ENCODE data around the gene FUCA1. TPM values are rescaled to one million over a fixed set of nuclear protein-coding genes. Genes with fewer than 3 reads are reported as not detected.

Gene FUCA1
- total RNA-seq, 1 donor from 2014 or later = 8.8 TPM

- Mint-ChIP-seq H3K9me3 (ENCODE audit: unreplicated experiment) (no peaks in the 10 kb centered on the region), H3K27me3 (ENCODE audit: unreplicated experiment) (peaks cover 6% of the 10 kb centered on the region), H3K4me1 (ENCODE audit: low read depth, unreplicated experiment) (peaks cover 9% of the 10 kb centered on the region), H3K36me3 (ENCODE audit: unreplicated experiment) (no peaks in the 10 kb centered on the region), H3K4me3 (ENCODE audit: unreplicated experiment) (no peak overlapping the region), H3K27ac (ENCODE audit: unreplicated experiment) (no peak overlapping the region)
- no peak for DNase-seq
- TF ChIP-seq CTCF (IDR thresholded peaks at IDR 0.05; ENCODE audit: partially characterized antibody, unreplicated experiment) = no peak
Observed at GRCh38 chr1:23908453-23909341, 40.6 kb upstream of the FUCA1 start.

DNA sequence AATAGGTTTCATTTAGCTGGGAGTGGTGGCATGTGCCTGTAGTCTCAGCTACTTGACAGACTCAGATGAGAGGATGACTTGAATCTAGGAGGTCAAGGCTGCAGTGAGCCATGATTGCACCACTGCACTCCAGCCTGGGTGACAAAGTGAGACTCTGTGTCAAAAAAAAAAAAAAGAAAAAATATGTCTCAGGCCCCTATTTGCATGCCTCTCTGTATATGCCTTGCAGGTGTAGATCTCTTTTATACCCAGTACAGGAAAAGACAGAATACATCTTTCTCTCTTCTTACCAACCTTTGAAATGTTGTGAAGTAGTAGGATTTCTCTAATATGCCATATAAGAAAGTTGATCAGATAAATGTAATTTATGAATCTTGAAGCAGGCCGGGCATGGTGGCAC lies 38.6 kb upstream of the FUCA1 start:
- Mint-ChIP-seq H3K27ac (ENCODE audit: unreplicated experiment) (no peak overlapping the region), H3K4me3 (ENCODE audit: unreplicated experiment) (no peak overlapping the region), H3K9me3 (ENCODE audit: unreplicated experiment) (no peaks in the 10 kb centered on the region), H3K36me3 (ENCODE audit: unreplicated experiment) (no peaks in the 10 kb centered on the region), H3K4me1 (ENCODE audit: low read depth, unreplicated experiment) (peaks cover 9% of the 10 kb centered on the region), H3K27me3 (ENCODE audit: unreplicated experiment) (peaks cover 10% of the 10 kb centered on the region)
- TF ChIP-seq CTCF (IDR thresholded peaks at IDR 0.05; ENCODE audit: partially characterized antibody, unreplicated experiment) = no peak
- DNase-seq = no peak

DNA sequence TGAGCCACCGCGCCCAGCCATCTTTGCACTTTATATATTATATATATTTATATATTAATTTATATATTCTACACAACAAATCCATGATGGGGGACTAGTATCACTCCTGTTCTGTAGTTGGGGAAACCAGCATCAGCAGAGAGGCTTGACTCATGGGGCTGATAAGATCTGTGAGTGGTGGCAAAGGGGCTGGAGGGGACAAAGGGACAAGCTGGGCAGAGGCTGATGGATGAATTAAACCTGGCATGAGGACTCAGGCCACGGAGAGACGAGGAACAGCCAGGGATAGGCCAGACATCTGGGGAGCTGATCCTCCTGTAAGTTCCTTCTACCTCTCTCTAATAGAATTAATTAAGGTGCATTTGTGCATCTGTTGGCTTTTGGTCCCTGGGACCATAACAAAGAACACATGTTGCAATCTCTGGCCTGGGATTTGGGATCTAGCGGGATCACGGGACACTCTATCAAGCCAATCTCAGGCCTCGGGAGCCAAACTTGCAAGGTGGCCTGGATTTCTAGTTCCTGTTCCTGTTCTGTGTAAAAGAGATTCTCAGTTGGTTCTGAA lies 37.5 kb upstream of the FUCA1 start:
- no peak for TF ChIP-seq CTCF (IDR thresholded peaks at IDR 0.05; ENCODE audit: partially characterized antibody, unreplicated experiment)
- Mint-ChIP-seq H3K4me3 (ENCODE audit: unreplicated experiment) (no peak overlapping the region), H3K9me3 (ENCODE audit: unreplicated experiment) (no peaks in the 10 kb centered on the region), H3K27me3 (ENCODE audit: unreplicated experiment) (peaks cover 20% of the 10 kb centered on the region), H3K4me1 (ENCODE audit: low read depth, unreplicated experiment) (peaks cover 4% of the 10 kb centered on the region), H3K36me3 (ENCODE audit: unreplicated experiment) (peaks cover 11% of the 10 kb centered on the region), H3K27ac (ENCODE audit: unreplicated experiment) (no peak overlapping the region)
- DNase-seq = no peak

- Mint-ChIP-seq H3K4me1 (ENCODE audit: low read depth, unreplicated experiment) (peaks cover 4% of the 10 kb centered on the region), H3K4me3 (ENCODE audit: unreplicated experiment) (no peak overlapping the region), H3K36me3 (ENCODE audit: unreplicated experiment) (peaks cover 11% of the 10 kb centered on the region), H3K9me3 (ENCODE audit: unreplicated experiment) (no peaks in the 10 kb centered on the region), H3K27ac (ENCODE audit: unreplicated experiment) (no peak overlapping the region), H3K27me3 (ENCODE audit: unreplicated experiment) (peaks cover 24% of the 10 kb centered on the region)
- TF ChIP-seq CTCF (IDR thresholded peaks at IDR 0.05; ENCODE audit: partially characterized antibody, unreplicated experiment) = no peak
- no peak for DNase-seq
Observed at GRCh38 chr1:23904748-23905357, 36.8 kb upstream of the FUCA1 start.

All from glutamatergic neuron (in vitro differentiated cells).